GM19468 (cell line): ENCODE measurements around the gene ARHGAP8.

ENCODE experiments used
- ATAC-seq: cut with Tn5 transposase; IDR thresholded peaks from one replicate; pipeline ENCODE4 v1.9.1; 2021; ENCODE audit warnings: mild to moderate bottlenecking, moderate library complexity, moderate number of reproducible peaks; ENCODE audit not compliant: unreplicated experiment; ENCODE audit errors: extremely low read depth

The ARHGAP8 gene

GRCh38 chr22:44760476-44760875, 8.1 kb downstream of the ARHGAP8 start:
- no peak for ATAC-seq

- no peak for ATAC-seq
Measured at GRCh38 chr22:44761025-44761424, 8.7 kb downstream of the ARHGAP8 start.

GRCh38 chr22:44764373-44764772, 12.0 kb downstream of the ARHGAP8 start:
- no peak for ATAC-seq

- no peak for ATAC-seq
Measured at GRCh38 chr22:44764974-44765373, 12.6 kb downstream of the ARHGAP8 start.

GRCh38 chr22:44765571-44766285, 13.4 kb downstream of the ARHGAP8 start:
- ATAC-seq, result no peak

- no peak for ATAC-seq
Measured at GRCh38 chr22:44773082-44773481, 20.7 kb downstream of the ARHGAP8 start.

- ATAC-seq, result no peak
Measured at GRCh38 chr22:44775862-44776261, 23.5 kb downstream of the ARHGAP8 start.

GRCh38 chr22:44776605-44777363, 24.4 kb downstream of the ARHGAP8 start:
- no peak for ATAC-seq

- no peak for ATAC-seq
Measured at GRCh38 chr22:44777364-44777755, 25.0 kb downstream of the ARHGAP8 start.

- no peak for ATAC-seq
Measured at GRCh38 chr22:44780876-44781449, 28.6 kb downstream of the ARHGAP8 start.

GRCh38 chr22:44782363-44782963, 30.1 kb downstream of the ARHGAP8 start:
- ATAC-seq, result no peak

GRCh38 chr22:44783091-44783490, 30.7 kb downstream of the ARHGAP8 start:
- no peak for ATAC-seq

GRCh38 chr22:44783581-44783980, 31.2 kb downstream of the ARHGAP8 start:
- ATAC-seq, result no peak

- no peak for ATAC-seq
Measured at GRCh38 chr22:44786136-44786535, 33.8 kb downstream of the ARHGAP8 start.

GRCh38 chr22:44786610-44787009, 34.2 kb downstream of the ARHGAP8 start:
- no peak for ATAC-seq

GRCh38 chr22:44787832-44788231, 35.5 kb downstream of the ARHGAP8 start:
- no peak for ATAC-seq

GRCh38 chr22:44793106-44793505, 40.7 kb downstream of the ARHGAP8 start:
- ATAC-seq, result no peak

GRCh38 chr22:44793506-44794172, 41.3 kb downstream of the ARHGAP8 start:
- no peak for ATAC-seq

- no peak for ATAC-seq
Measured at GRCh38 chr22:44795701-44796630, 43.6 kb downstream of the ARHGAP8 start.
